Karpas-422 (cell line): Measurements from ENCODE around the gene MMS19. TPM values are rescaled to one million over a fixed set of nuclear protein-coding genes. Genes with fewer than 3 reads are reported as not detected.

Experiments
- DNase-seq: peaks from one replicate; pipeline ENCODE4 v3.0.0-alpha.2; 2015
- H2AFZ ChIP-seq: fragments of 200-600 bp; sonication (generic); 2 replicates; pipeline ENCODE4 v1.6.1; 2014; ENCODE audit warnings: antibody characterized with exemption, low read length, mixed read lengths
- H3K27ac ChIP-seq: fragments of 200-600 bp; sonication (generic); 2 replicates; pipeline ENCODE4 v1.5.1; 2014; ENCODE audit warnings: mild to moderate bottlenecking, low read length, moderate library complexity
- H3K27me3 ChIP-seq: fragments of 200-600 bp; sonication (generic); 2 replicates; pipeline ENCODE4 v1.6.1; 2014; ENCODE audit warnings: low read length, mixed read lengths
- H3K36me3 ChIP-seq: fragments of 200-600 bp; sonication (generic); 2 replicates; pipeline ENCODE4 v1.6.1; 2014; ENCODE audit warnings: low read length, mixed read lengths; ENCODE audit not compliant: insufficient read depth
- H3K4me1 ChIP-seq: fragments of 200-600 bp; sonication (generic); 2 replicates; pipeline ENCODE4 v1.6.1; 2014; ENCODE audit warnings: mild to moderate bottlenecking, low read length, mixed read lengths
- H3K4me2 ChIP-seq: fragments of 200-600 bp; sonication (generic); 2 replicates; pipeline ENCODE4 v1.6.1; 2014; ENCODE audit warnings: low read length, low read depth, mild to moderate bottlenecking; ENCODE audit not compliant: poor library complexity, severe bottlenecking
- H3K4me3 ChIP-seq: fragments of 200-600 bp; sonication (generic); 2 replicates; pipeline ENCODE4 v1.5.1; 2014; ENCODE audit warnings: mild to moderate bottlenecking, antibody characterized with exemption, low read length, mixed read lengths
- H3K79me2 ChIP-seq: fragments of 200-600 bp; sonication (generic); 2 replicates; pipeline ENCODE4 v1.6.1; 2014; ENCODE audit warnings: mild to moderate bottlenecking, low read length, mixed read lengths
- H3K9ac ChIP-seq: fragments of 200-600 bp; sonication (generic); 2 replicates; pipeline ENCODE4 v1.6.0; 2014; ENCODE audit warnings: low read length
- H3K9me2 ChIP-seq: fragments of 200-600 bp; sonication (generic), shearing (Covaris generic); replicated peaks from 2 replicates; pipeline ENCODE4 v1.6.0; 2014; ENCODE audit warnings: mild to moderate bottlenecking, low read length, moderate library complexity; ENCODE audit not compliant: insufficient read depth
- H3K9me3 ChIP-seq: fragments of 300-700, 200-600 bp; sonication (generic); 2 replicates; pipeline ENCODE4 v1.6.1; 2014; ENCODE audit warnings: low read length, mixed read lengths
- H4K20me1 ChIP-seq: fragments of 200-600 bp; sonication (generic); 2 replicates; pipeline ENCODE4 v1.6.1; 2014; ENCODE audit warnings: mild to moderate bottlenecking, antibody characterized with exemption, low read length, low read depth; ENCODE audit not compliant: insufficient read depth
- total RNA-seq: library from RNA; depleted of rRNA; stranded (reverse); fragments of >200 nt; shearing (Covaris generic); gene quantifications from 2 replicates; pipeline ENCODE4 v1.2.3, GENCODE V29; 2014; ENCODE audit warnings: low replicate concordance

MMS19 gene
- total RNA-seq, 1 experiment from 2014 or later = 45.2 TPM

- H2AFZ ChIP-seq = no peak overlapping the region
- H3K9me3 ChIP-seq = no peaks in the 10 kb centered on the region
- H3K27me3 ChIP-seq = no peaks in the 10 kb centered on the region
- H3K36me3 ChIP-seq = no peaks in the 10 kb centered on the region
- H4K20me1 ChIP-seq = no peaks in the 10 kb centered on the region
- H3K4me3 ChIP-seq = no peak overlapping the region
- DNase-seq = no peak
- no peak overlapping the region for H3K4me2 ChIP-seq
- H3K9me2 ChIP-seq = no peaks in the 10 kb centered on the region
- H3K27ac ChIP-seq = no peak overlapping the region
- H3K79me2 ChIP-seq = no peaks in the 10 kb centered on the region
- no peak overlapping the region for H3K9ac ChIP-seq
- peaks cover 9% of the 10 kb centered on the region for H3K4me1 ChIP-seq
Measured at GRCh38 chr10:97503406-97503805, 5.2 kb upstream of the MMS19 start.

GRCh38 chr10:97502916-97503315, 4.7 kb upstream of the MMS19 start:
- Histone ChIP-seq H3K4me3 (no peak overlapping the region), H3K27ac (no peak overlapping the region), H3K9me2 (no peaks in the 10 kb centered on the region), H3K27me3 (no peaks in the 10 kb centered on the region), H3K9me3 (no peaks in the 10 kb centered on the region), H3K4me1 (peaks cover 9% of the 10 kb centered on the region), H3K4me2 (no peak overlapping the region), H4K20me1 (no peaks in the 10 kb centered on the region), H3K9ac (no peak overlapping the region), H3K79me2 (peaks cover 2% of the 10 kb centered on the region), H2AFZ (no peak overlapping the region), H3K36me3 (no peaks in the 10 kb centered on the region)
- no peak for DNase-seq

GRCh38 chr10:97500297-97500575, 2.0 kb upstream of the MMS19 start:
- Histone ChIP-seq H3K9me3 (no peaks in the 10 kb centered on the region), H3K27ac (no peak overlapping the region), H3K27me3 (no peaks in the 10 kb centered on the region), H3K36me3 (no peaks in the 10 kb centered on the region), H2AFZ (no peak overlapping the region), H4K20me1 (no peaks in the 10 kb centered on the region), H3K9me2 (no peaks in the 10 kb centered on the region), H3K9ac (no peak overlapping the region), H3K4me3 (no peak overlapping the region), H3K4me1 (peaks cover 25% of the 10 kb centered on the region), H3K4me2 (no peak overlapping the region), H3K79me2 (peaks cover 29% of the 10 kb centered on the region)
- no peak for DNase-seq

- Histone ChIP-seq H2AFZ (no peak overlapping the region; the same call in 1 of the 2 replicates), H4K20me1 (no peaks in the 10 kb centered on the region), H3K9ac (peak overlapping the region; percentile 87), H3K27me3 (no peaks in the 10 kb centered on the region), H3K27ac (no peak overlapping the region), H3K4me1 (peaks cover 25% of the 10 kb centered on the region), H3K4me3 (peak overlapping the region; percentile 93), H3K79me2 (peaks cover 34% of the 10 kb centered on the region), H3K9me2 (no peaks in the 10 kb centered on the region), H3K36me3 (no peaks in the 10 kb centered on the region), H3K4me2 (peak overlapping the region; percentile 82), H3K9me3 (no peaks in the 10 kb centered on the region)
- DNase-seq = no peak
Measured at GRCh38 chr10:97499561-97500296, 1.5 kb upstream of the MMS19 start.

- Histone ChIP-seq H3K9me2 (no peaks in the 10 kb centered on the region), H3K79me2 (peaks cover 41% of the 10 kb centered on the region), H3K4me3 (peak within 1 kb of the TSS; percentile 93), H3K9me3 (no peaks in the 10 kb centered on the region), H2AFZ (peak within 1 kb of the TSS; percentile 87), H3K27ac (peak within 1 kb of the TSS; percentile 71), H3K36me3 (no peaks in the 10 kb centered on the region), H3K4me2 (peak within 1 kb of the TSS; percentile 93), H4K20me1 (no peaks in the 10 kb centered on the region), H3K27me3 (no peaks in the 10 kb centered on the region), H3K4me1 (peaks cover 25% of the 10 kb centered on the region), H3K9ac (peak within 1 kb of the TSS; percentile 87)
- DNase-seq = no peak
Measured at GRCh38 chr10:97498841-97499560, 779 bp upstream of the MMS19 start, which contains the start of gene UBTD1. Gene UBTD1, plus strand, starts transcription at chr10:97498924. Its CDS starts 280 bp downstream, at chr10:97499204.

GRCh38 chr10:97497572-97498075, 598 bp downstream of the MMS19 start:
- peaks cover 25% of the 10 kb centered on the region for H3K4me1 ChIP-seq
- peaks cover 55% of the 10 kb centered on the region for H3K79me2 ChIP-seq
- peak overlapping the region; percentile 93 for H3K4me3 ChIP-seq
- no peaks in the 10 kb centered on the region for H3K9me3 ChIP-seq
- H3K27ac ChIP-seq = peak overlapping the region; percentile 71
- H3K4me2 ChIP-seq = peak overlapping the region; percentile 93
- no peaks in the 10 kb centered on the region for H4K20me1 ChIP-seq
- H3K27me3 ChIP-seq = no peaks in the 10 kb centered on the region
- H3K36me3 ChIP-seq = no peaks in the 10 kb centered on the region
- peak; percentile 87 for DNase-seq
- H3K9me2 ChIP-seq = no peaks in the 10 kb centered on the region
- H2AFZ ChIP-seq = no peak overlapping the region; the same call in 1 of the 2 replicates
- peak overlapping the region; percentile 87 for H3K9ac ChIP-seq

- no peak for DNase-seq
- Histone ChIP-seq H3K36me3 (no peaks in the 10 kb centered on the region), H3K27me3 (no peaks in the 10 kb centered on the region), H3K4me2 (no peak overlapping the region), H3K9ac (no peak overlapping the region), H3K4me3 (no peak overlapping the region), H2AFZ (no peak overlapping the region), H4K20me1 (no peaks in the 10 kb centered on the region), H3K9me3 (no peaks in the 10 kb centered on the region), H3K4me1 (peaks cover 23% of the 10 kb centered on the region), H3K9me2 (no peaks in the 10 kb centered on the region), H3K79me2 (peaks cover 76% of the 10 kb centered on the region), H3K27ac (no peak overlapping the region)
Measured at GRCh38 chr10:97494863-97495506, 3.2 kb downstream of the MMS19 start.

- Histone ChIP-seq H3K4me1 (peaks cover 16% of the 10 kb centered on the region), H3K4me3 (no peak overlapping the region), H4K20me1 (no peaks in the 10 kb centered on the region), H2AFZ (no peak overlapping the region), H3K36me3 (no peaks in the 10 kb centered on the region), H3K27ac (no peak overlapping the region), H3K4me2 (no peak overlapping the region), H3K27me3 (no peaks in the 10 kb centered on the region), H3K79me2 (peaks cover 85% of the 10 kb centered on the region), H3K9me3 (no peaks in the 10 kb centered on the region), H3K9ac (no peak overlapping the region), H3K9me2 (no peaks in the 10 kb centered on the region)
- no peak for DNase-seq
Measured at GRCh38 chr10:97494151-97494550, 4.1 kb downstream of the MMS19 start.
